Cardiac ventricle fibroblast (primary cell): ENCODE measurements around the gene KLF6. TPM values are rescaled to one million over a fixed set of nuclear protein-coding genes. Genes with fewer than 3 reads are reported as not detected.

Source experiments
- total RNA-seq: library from RNA; depleted of rRNA; stranded (reverse); fragments of >200 nt; gene quantifications from 2 replicates; pipeline ENCODE4 v1.2.3, GENCODE V29; 2015

The KLF6 gene
- total RNA-seq = 42.2 and 48.6 TPM in 2 replicates

GRCh38 chr10:3784510-3785250 is at the start of gene KLF6:
TSS of gene KLF6 (minus strand) at chr10:3785209. CDS start at chr10:3785014, 195 bp downstream.

